Right atrium auricular region (tissue), 2 donors: ENCODE measurements around the gene USH2A. TPM values are rescaled to one million over a fixed set of nuclear protein-coding genes. Genes with fewer than 3 reads are reported as not detected.

Experiments
- DNase-seq: peaks from one replicate; pipeline ENCODE4 v3.0.0-alpha.2; 2019; ENCODE audit warnings: low spot score
- H3K27ac ChIP-seq, 2 donors: fragments of 200-600 bp; sonication (generic); 1 replicate in 1 of 2; 2 replicates in 1 of 2; pipeline ENCODE4 v1.5.1; 2016 to 2019
- H3K27me3 ChIP-seq, 2 donors: fragments of 200-600 bp; sonication (generic); one replicate each; pipeline versions ENCODE4 v1.5.1 to v1.6.0; 2017 to 2019
- H3K36me3 ChIP-seq: fragments of 200-600 bp; sonication (generic); one replicate; pipeline ENCODE4 v1.5.1; 2016
- H3K4me1 ChIP-seq, 2 donors: fragments of 200-600 bp; sonication (generic); one replicate each; pipeline versions ENCODE4 v1.5.1 to v1.6.0; 2017 to 2019
- H3K4me3 ChIP-seq, 2 donors: fragments of 200-600 bp; sonication (generic); 1 replicate in 1 of 2; 2 replicates in 1 of 2; pipeline ENCODE4 v1.5.1; 2017 to 2019; ENCODE audit warnings: mild to moderate bottlenecking in 1 of 2, moderate library complexity in 1 of 2
- H3K9me3 ChIP-seq, 2 donors: fragments of 200-600 bp; sonication (generic); one replicate each; pipeline ENCODE4 v1.5.1; 2019
- total RNA-seq, 2 donors: library from RNA; depleted of rRNA; stranded (reverse); fragments of >200 nt; gene quantifications; one replicate each; pipeline ENCODE4 v1.1.0, GENCODE V29; 2016
- TF ChIP-seq, protein P1 (sequence below), 2 donors: fragments of 200-600 bp; sonication (generic); IDR thresholded peaks; one replicate each; pipeline ENCODE4 v1.5.1; 2019; ENCODE audit warnings: antibody characterized with exemption in 2 of 2

USH2A gene
- total RNA-seq, 2 donors from 2014 or later: 2.4 to 5.6 TPM

DNA sequence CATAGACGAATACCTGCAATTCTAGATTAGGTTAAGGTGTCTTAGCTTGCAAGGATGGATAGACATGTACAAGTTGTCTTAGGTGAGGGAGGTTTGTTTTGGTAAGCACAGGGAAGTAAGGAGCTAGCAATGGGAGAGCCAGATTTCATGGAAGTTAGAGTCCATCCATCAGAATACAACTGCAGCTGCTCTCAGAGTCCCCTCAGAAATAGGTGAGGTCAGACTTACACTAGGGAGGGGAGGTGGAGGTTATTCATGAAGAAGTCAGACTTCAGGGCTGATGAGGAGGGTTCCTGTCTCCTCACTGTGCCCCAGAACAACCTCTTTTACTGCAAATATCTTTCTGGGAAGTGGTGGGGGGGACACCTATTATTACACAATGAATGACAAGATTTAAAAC is 770.9 kb downstream of the USH2A start:
- Histone ChIP-seq H3K9me3 (no peaks in the 10 kb centered on the region), H3K36me3 (no peaks in the 10 kb centered on the region), H3K4me1 (no peaks in the 10 kb centered on the region), H3K4me3 (no peak overlapping the region), H3K27ac (no peak overlapping the region), H3K27me3 (no peaks in the 10 kb centered on the region)
- TF ChIP-seq, protein P1, sequence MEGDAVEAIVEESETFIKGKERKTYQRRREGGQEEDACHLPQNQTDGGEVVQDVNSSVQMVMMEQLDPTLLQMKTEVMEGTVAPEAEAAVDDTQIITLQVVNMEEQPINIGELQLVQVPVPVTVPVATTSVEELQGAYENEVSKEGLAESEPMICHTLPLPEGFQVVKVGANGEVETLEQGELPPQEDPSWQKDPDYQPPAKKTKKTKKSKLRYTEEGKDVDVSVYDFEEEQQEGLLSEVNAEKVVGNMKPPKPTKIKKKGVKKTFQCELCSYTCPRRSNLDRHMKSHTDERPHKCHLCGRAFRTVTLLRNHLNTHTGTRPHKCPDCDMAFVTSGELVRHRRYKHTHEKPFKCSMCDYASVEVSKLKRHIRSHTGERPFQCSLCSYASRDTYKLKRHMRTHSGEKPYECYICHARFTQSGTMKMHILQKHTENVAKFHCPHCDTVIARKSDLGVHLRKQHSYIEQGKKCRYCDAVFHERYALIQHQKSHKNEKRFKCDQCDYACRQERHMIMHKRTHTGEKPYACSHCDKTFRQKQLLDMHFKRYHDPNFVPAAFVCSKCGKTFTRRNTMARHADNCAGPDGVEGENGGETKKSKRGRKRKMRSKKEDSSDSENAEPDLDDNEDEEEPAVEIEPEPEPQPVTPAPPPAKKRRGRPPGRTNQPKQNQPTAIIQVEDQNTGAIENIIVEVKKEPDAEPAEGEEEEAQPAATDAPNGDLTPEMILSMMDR (IDR thresholded peaks at IDR 0.05): no peak
- no peak for DNase-seq

DNA sequence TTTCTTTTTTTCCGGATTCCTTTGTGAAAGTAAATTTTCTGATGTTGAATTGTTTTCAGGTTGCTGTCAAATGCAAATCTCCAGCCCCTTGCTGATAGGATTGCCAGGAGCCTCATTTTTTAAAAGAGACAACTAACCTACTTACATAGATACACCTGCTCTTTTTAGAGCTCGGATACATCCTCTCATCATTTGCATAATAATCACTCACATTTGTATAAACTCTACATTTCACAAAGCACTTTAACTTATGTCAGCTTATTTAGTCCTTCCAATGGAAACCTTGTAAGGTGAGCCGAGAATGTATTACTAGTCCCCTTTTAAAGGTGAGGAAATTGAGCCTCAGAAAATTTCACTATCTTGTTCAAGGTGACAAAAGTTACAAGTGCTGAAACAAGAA is 771.4 kb downstream of the USH2A start:
- H3K4me1 ChIP-seq: no peaks in the 10 kb centered on the region
- H3K36me3 ChIP-seq: no peaks in the 10 kb centered on the region
- no peaks in the 10 kb centered on the region for H3K9me3 ChIP-seq
- DNase-seq: no peak
- TF ChIP-seq, protein P1 (IDR thresholded peaks at IDR 0.05): no peak
- H3K27me3 ChIP-seq: no peaks in the 10 kb centered on the region
- H3K27ac ChIP-seq: no peak overlapping the region
- H3K4me3 ChIP-seq: no peak overlapping the region

DNA sequence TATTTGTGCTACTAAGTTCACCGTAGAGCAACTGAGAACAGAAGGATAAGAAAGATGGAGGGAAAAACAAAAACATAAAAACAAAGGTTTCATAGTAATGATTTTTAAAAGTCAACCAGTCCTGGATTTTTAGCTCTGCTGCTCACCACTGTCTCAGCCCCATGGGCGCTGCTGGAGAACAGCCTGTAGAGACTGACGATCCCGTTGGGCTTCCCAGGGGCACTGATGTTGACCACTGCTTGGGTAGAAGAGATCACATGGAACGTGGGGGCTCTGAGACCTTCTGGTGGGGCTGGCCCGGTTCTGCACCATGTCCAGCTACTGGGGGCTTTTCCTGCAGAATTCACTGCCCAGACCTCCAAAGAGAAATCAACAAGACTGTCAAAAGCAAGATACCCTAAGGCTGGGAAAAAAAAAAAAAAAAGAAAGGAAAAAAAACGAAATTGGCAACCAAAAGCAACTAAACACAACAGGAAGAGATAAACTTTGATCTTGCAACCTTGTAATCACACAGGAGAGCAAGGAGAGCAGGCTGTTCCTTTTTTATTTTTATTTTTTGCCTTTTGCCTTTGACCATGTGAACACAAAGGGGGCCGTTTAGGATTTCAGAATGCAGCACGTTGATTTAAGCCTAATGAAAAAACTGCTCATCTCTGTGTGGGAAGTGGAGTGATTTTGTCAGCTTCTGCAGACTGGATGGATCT is 772.6 kb downstream of the USH2A start:
- H3K4me3 ChIP-seq: no peak overlapping the region
- DNase-seq: no peak
- no peaks in the 10 kb centered on the region for H3K9me3 ChIP-seq
- no peaks in the 10 kb centered on the region for H3K4me1 ChIP-seq
- no peaks in the 10 kb centered on the region for H3K36me3 ChIP-seq
- H3K27me3 ChIP-seq: no peaks in the 10 kb centered on the region
- TF ChIP-seq, protein P1 (IDR thresholded peaks at IDR 0.05): no peak
- no peak overlapping the region for H3K27ac ChIP-seq

DNA sequence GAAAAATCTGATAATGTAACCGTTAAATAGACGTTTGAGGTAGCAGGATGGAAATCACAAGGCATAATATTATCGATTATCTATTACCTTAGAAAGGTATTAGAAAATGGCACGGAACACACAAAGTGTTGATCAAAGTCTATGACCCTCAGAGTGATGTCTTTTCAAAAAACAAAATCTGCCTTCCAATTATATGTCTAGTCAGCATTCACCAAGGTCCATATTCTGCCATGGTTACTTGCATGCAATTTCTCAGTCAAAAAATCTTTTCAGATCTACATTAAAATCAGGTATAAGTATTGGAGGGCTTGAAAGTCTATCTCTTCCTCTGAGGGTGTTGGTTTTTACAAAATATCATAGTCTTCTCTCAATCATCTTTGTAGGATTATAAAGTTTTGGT is 774.3 kb downstream of the USH2A start:
- Histone ChIP-seq H3K36me3 (no peaks in the 10 kb centered on the region), H3K4me1 (no peaks in the 10 kb centered on the region), H3K27ac (no peak overlapping the region), H3K27me3 (no peaks in the 10 kb centered on the region), H3K9me3 (no peaks in the 10 kb centered on the region), H3K4me3 (no peak overlapping the region)
- TF ChIP-seq, protein P1 (IDR thresholded peaks at IDR 0.05): no peak
- DNase-seq: no peak

DNA sequence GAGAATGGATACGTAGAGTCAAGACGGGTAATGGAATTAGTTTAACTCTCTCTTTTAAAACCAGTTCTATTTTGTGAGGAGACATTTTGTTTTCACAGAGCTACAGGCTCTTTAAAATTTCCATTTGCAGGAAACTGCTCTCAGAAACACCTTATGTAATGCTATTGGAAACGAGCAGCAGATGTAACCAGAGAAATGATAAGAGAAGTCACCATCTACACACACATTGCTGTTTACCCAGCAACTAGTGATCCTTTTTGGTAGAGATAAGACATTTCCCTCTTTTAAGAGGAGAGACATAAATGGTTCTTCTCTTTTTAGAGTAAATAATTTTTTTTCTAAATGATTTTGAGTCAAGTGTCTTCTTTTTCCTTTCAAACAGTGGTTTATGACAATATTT is 775.5 kb downstream of the USH2A start:
- TF ChIP-seq, protein P1 (IDR thresholded peaks at IDR 0.05): no peak

DNA sequence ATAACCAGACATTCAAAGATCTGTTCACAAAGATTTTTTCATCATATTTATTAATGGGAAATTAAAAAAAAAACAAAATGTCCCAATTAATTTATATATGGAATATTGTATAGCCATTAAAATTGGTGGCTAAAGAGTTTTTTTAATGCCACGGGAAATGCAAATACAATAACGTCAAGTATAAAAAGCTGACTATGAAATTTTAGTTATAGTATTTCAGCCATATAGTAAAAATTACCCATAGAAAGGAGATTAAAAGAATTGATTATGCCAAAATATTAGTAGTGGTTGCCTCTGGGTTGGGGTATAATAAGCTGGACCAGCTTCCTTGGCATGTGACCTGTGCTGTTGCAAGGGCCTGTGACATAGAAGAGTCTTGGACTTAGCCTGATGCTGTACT is 777.4 kb downstream of the USH2A start:
- no peak overlapping the region for H3K4me3 ChIP-seq
- DNase-seq: no peak
- no peaks in the 10 kb centered on the region for H3K36me3 ChIP-seq
- H3K27ac ChIP-seq: no peak overlapping the region
- TF ChIP-seq, protein P1 (IDR thresholded peaks at IDR 0.05): no peak
- H3K4me1 ChIP-seq: no peaks in the 10 kb centered on the region
- no peaks in the 10 kb centered on the region for H3K9me3 ChIP-seq
- no peaks in the 10 kb centered on the region for H3K27me3 ChIP-seq

More for the DNA sequence above, 775.5 kb downstream of the USH2A start:
- Histone ChIP-seq H3K27ac (no peak overlapping the region), H3K4me1 (no peaks in the 10 kb centered on the region), H3K4me3 (no peak overlapping the region), H3K36me3 (no peaks in the 10 kb centered on the region), H3K9me3 (no peaks in the 10 kb centered on the region), H3K27me3 (no peaks in the 10 kb centered on the region)
- no peak for DNase-seq
